Superior temporal gyrus (tissue), 1 donor: ENCODE data around the gene OCA2.
"Not testable (repeated sequence)": the region's sequence is repeated elsewhere in the genome, so short reads cannot be mapped to it uniquely, and the experiment has no call there.

ENCODE experiments used
- DNase-seq: peaks from one replicate; pipeline ENCODE4 v3.0.0-alpha.2; 2016; ENCODE audit errors: extremely low spot score

Gene OCA2

GRCh38 chr15:28023422-28023821 lies 75.7 kb downstream of the OCA2 start:
- DNase-seq = no peak

- no peak for DNase-seq
Observed at GRCh38 chr15:28022961-28023360, 76.2 kb downstream of the OCA2 start.

- DNase-seq = no peak
Observed at GRCh38 chr15:28022181-28022580, 76.9 kb downstream of the OCA2 start.

GRCh38 chr15:28021281-28022039 lies 77.7 kb downstream of the OCA2 start:
- DNase-seq = peak; percentile 72

GRCh38 chr15:28020644-28021043 lies 78.5 kb downstream of the OCA2 start:
- no peak for DNase-seq

GRCh38 chr15:28019594-28020309 lies 79.4 kb downstream of the OCA2 start:
- DNase-seq = no peak

GRCh38 chr15:28018291-28019044 lies 80.6 kb downstream of the OCA2 start:
- DNase-seq = no peak

GRCh38 chr15:28017423-28017924 lies 81.6 kb downstream of the OCA2 start:
- no peak for DNase-seq

GRCh38 chr15:28015855-28016254 lies 83.3 kb downstream of the OCA2 start:
- no peak for DNase-seq

- no peak for DNase-seq
Observed at GRCh38 chr15:28014623-28015200, 84.4 kb downstream of the OCA2 start.

- DNase-seq = no peak
Observed at GRCh38 chr15:28013976-28014375, 85.1 kb downstream of the OCA2 start.

- no peak for DNase-seq
Observed at GRCh38 chr15:28013480-28013879, 85.6 kb downstream of the OCA2 start.

GRCh38 chr15:28012231-28012630 lies 86.9 kb downstream of the OCA2 start:
- DNase-seq = no peak

- DNase-seq = not testable (repeated sequence)
Observed at GRCh38 chr15:28008175-28008574, 90.9 kb downstream of the OCA2 start.

GRCh38 chr15:28006116-28006905 lies 92.8 kb downstream of the OCA2 start:
- DNase-seq = peak; percentile 65

- DNase-seq = no peak
Observed at GRCh38 chr15:28005004-28005527, 94.0 kb downstream of the OCA2 start.

- no peak for DNase-seq
Observed at GRCh38 chr15:28004143-28005003, 94.7 kb downstream of the OCA2 start.

GRCh38 chr15:28003302-28004037 lies 95.6 kb downstream of the OCA2 start:
- DNase-seq = no peak

GRCh38 chr15:28002867-28003266 lies 96.2 kb downstream of the OCA2 start:
- no peak for DNase-seq
